IgD-negative memory B cell (primary cell): ENCODE measurements around the gene POLN. TPM values are rescaled to one million over a fixed set of nuclear protein-coding genes. Genes with fewer than 3 reads are reported as not detected.

Experiments used
- H3K27ac Mint-ChIP-seq, 3 donors: one replicate each; pipeline ENCODE4 v1.8.0; 2020 to 2022; ENCODE audit warnings: mild to moderate bottlenecking in 3 of 3, mixed read lengths in 3 of 3, moderate library complexity in 1 of 3
- H3K27me3 Mint-ChIP-seq: one replicate; pipeline ENCODE4 v1.8.0; 2021; ENCODE audit warnings: mixed read lengths
- H3K36me3 Mint-ChIP-seq: one replicate; pipeline ENCODE4 v1.8.0; 2020; ENCODE audit warnings: mild to moderate bottlenecking, mixed read lengths
- H3K4me1 Mint-ChIP-seq, 3 donors: one replicate each; pipeline ENCODE4 v1.8.0; 2020 to 2022; ENCODE audit warnings: mixed read lengths in 3 of 3, mild to moderate bottlenecking in 1 of 3
- H3K4me3 Mint-ChIP-seq, 4 donors: one replicate each; pipeline ENCODE4 v1.8.0; 2020 to 2022; ENCODE audit warnings: mild to moderate bottlenecking in 4 of 4, mixed read lengths in 4 of 4, moderate library complexity in 3 of 4
- H3K9me3 Mint-ChIP-seq, 3 donors: one replicate each; pipeline ENCODE4 v1.8.0; 2020 to 2021; ENCODE audit warnings: mixed read lengths in 3 of 3, mild to moderate bottlenecking in 1 of 3
- polyA plus RNA-seq: library from polyadenylated mRNA; unstranded; fragments of 300-500 nt; fragmentation: Illumina TruSeq; gene quantifications from one replicate; pipeline ENCODE4 v1.2.3, GENCODE V29; 2021

Gene POLN
- polyA plus RNA-seq, 1 donor from 2014 or later, result 0.09 TPM

DNA sequence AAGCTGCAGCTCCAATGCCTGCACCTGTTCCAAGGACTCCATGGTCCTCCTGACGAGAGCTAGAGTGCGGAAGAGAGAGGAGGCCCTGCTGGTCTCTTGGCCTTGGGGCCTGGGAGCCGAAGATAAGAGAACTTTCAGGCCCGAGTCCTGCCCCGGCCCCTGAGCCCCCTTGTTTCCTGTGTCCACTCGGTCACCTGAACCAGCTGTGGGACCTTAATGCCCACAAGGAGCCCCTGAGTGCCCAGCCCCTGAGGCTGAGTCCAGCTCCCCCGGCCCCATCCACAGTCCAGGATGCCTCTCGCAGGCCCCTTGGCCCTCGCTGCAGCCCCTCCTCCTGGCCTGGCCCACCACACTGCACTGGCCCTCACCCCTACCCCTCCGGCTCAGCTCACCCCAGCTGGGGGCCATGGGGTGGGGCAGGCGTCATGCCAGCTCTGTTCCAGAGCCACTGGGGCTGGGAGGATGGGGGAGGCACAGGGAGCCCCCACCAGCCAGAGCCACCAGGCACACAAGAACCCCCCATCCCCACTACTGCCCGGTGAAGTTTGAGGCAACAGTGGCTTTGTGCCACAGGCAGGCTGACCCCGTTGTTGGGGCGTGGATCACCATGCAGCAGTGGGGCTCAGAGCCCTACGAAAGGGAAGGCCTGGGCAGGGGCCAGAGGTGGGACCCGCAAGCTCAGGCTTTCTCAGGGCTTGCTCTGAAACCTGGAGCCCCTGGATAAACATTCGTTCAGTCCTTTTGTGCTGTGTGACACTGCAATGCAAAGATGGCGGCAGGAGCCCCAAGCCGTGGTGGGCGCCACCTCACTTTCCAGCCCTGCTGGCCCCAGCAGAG, 168.7 kb downstream of the POLN start:
- Mint-ChIP-seq H3K4me1 (no peaks in the 10 kb centered on the region), H3K9me3 (peaks cover 0 to 2% (median 0%) of the 10 kb centered on the region in 3 donors), H3K36me3 (no peaks in the 10 kb centered on the region), H3K27ac (no peak overlapping the region), H3K4me3 (no peak overlapping the region), H3K27me3 (no peaks in the 10 kb centered on the region)

DNA sequence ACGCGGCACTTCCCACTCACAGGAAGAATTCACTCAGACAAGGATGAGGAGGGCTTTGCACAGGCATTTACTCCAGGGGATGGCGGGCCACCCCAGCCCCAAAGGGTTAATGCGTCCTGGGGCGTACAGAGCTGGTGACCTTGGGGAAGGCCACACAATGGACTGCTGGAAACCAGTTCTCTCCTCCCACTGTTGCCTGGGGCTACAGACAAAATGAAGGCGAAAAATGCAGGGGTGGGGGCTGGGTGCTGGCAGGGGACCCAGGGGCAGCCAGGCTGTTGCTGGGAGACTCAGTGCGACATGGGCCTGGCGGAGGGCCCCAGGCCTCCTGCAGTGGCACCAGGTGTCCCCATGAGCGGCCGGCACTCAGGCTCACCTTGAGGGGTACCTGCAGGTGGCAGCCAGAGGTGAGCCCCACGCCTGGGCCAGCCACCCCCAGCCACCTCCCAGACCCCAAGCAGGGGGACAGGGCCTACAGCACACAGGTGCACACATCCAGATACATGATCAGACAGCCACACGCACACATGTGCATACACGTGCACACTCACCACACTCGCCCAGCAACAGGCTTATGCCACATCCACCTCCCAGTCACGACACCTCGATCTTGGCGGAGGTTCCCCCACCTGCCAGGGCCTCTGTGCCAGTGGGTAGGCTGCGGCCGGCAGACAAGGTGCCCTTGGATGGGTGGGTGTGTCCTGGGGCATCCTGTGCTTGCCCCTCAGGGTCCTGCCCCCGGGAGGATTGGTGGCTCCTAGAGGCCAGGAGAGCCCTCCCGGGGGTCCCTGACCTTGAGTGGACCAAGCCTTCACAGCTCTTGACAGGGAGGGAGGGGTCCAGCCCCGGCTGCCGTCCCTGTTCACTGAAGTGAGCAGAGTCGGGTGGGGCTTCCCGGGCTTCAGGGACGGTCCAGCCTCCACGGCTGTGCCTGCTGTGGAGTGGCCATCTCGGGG, 169.7 kb downstream of the POLN start:
- Mint-ChIP-seq H3K9me3 (peaks cover 0 to 2% (median 0%) of the 10 kb centered on the region in 3 donors), H3K4me3 (no peak overlapping the region), H3K27ac (no peak overlapping the region), H3K36me3 (no peaks in the 10 kb centered on the region), H3K27me3 (no peaks in the 10 kb centered on the region), H3K4me1 (no peaks in the 10 kb centered on the region)

DNA sequence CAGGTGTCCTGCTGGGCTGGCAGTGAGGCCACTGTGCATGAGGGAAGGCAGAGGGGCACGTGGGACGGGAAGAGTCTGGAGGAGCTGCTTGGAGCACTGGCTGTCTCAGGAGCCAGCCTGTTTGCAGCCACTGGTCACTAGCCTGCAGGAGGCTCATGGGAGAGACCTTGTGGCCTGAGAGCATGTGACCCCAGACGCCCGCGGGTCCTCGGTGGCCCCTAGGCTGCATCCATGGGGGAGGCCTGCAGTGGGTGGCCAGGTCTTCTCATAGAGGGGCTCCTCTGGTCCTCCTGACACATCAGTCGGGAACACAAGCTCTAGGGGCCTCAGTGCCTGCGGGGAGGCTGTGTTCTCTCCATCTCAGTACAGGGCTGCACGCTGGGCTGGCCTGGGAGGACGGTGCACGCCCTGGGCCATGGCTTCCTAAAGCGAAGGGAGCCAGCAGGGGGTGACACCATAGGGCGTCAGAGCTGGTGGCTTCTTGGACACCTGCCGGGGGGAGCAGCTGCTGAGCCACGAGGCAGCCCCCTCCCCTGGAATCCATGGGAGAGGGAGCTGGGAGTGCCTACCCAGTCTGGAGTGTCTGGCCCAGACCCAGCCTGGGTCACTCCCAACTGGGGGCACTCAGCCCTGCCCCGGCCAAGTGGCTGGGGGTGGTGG, 170.5 kb downstream of the POLN start:
- no peak overlapping the region for H3K27ac Mint-ChIP-seq

DNA sequence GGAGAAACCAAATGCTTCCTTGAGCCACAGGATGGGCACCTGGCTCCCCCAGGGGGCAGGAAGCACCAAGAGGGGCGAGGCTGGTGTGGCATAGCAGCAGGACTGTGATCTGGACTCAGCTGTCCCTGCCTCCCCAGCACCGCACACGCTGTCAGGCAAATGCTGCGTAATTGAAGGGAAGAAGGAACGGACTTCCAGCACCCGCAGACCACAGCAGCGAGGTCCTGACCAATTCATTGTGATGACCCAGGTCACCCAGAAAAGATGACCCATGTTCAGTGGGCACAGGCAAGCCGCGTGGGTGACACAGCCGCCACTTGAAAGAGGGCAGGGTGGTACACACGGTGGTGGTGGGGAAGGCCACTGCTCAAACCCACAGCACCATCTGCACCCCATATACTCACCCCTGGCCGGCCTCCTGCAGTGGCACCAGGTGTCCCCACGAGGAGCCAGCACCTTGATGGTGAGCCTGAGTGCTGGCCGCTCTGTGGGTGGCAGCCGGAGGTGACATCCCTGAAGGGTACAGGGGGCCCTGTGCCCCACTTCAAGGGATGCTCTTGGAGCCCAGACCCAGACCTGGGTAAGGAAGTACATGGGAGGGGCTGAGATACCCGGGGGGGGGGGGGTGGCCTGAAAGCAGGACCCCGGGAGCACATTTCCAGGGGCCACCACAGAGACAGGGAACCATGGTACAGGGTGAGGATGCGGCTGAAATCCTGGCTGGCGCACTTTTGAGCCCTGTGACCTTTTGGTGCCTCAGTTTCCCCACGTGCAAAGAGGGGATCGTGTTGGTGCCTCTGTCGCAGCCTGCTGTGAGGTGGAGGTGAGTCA, 171.3 kb downstream of the POLN start:
- no peak overlapping the region for H3K27ac Mint-ChIP-seq
- H3K36me3 Mint-ChIP-seq, result no peaks in the 10 kb centered on the region
- no peaks in the 10 kb centered on the region for H3K4me1 Mint-ChIP-seq

More for the DNA sequence above, 170.5 kb downstream of the POLN start:
- no peak overlapping the region for H3K4me3 Mint-ChIP-seq
- no peaks in the 10 kb centered on the region for H3K36me3 Mint-ChIP-seq
- no peaks in the 10 kb centered on the region for H3K4me1 Mint-ChIP-seq
- H3K9me3 Mint-ChIP-seq, result peaks cover 0 to 2% (median 0%) of the 10 kb centered on the region in 3 donors
- H3K27me3 Mint-ChIP-seq, result no peaks in the 10 kb centered on the region

DNA sequence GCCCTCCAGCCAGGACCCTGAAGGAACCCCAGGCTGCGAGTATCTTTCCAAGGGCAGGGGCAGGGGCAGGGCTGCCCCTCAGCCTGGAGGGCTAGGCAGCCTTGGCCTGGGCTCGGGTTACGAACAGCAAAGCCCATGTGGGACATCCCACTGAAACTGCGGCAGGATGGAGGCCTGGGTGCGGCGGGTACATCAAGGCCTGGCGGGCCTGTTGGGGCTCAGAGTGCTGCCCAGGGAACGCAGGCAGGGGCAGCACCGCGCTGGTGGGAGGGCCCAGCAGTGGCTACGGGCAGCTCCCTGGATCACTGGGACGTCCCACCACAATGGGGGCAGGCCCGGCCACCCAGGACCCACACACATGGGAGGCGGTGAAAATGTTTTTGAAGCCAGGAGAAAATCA, 171.9 kb downstream of the POLN start:
- Mint-ChIP-seq H3K27me3 (no peaks in the 10 kb centered on the region), H3K4me3 (no peak overlapping the region), H3K27ac (no peak overlapping the region), H3K4me1 (no peaks in the 10 kb centered on the region), H3K9me3 (peaks cover 0 to 2% (median 0%) of the 10 kb centered on the region in 3 donors), H3K36me3 (no peaks in the 10 kb centered on the region)

More for the DNA sequence above, 171.3 kb downstream of the POLN start:
- no peaks in the 10 kb centered on the region for H3K27me3 Mint-ChIP-seq
- H3K9me3 Mint-ChIP-seq, result peaks cover 0 to 2% (median 0%) of the 10 kb centered on the region in 3 donors
- no peak overlapping the region for H3K4me3 Mint-ChIP-seq

DNA sequence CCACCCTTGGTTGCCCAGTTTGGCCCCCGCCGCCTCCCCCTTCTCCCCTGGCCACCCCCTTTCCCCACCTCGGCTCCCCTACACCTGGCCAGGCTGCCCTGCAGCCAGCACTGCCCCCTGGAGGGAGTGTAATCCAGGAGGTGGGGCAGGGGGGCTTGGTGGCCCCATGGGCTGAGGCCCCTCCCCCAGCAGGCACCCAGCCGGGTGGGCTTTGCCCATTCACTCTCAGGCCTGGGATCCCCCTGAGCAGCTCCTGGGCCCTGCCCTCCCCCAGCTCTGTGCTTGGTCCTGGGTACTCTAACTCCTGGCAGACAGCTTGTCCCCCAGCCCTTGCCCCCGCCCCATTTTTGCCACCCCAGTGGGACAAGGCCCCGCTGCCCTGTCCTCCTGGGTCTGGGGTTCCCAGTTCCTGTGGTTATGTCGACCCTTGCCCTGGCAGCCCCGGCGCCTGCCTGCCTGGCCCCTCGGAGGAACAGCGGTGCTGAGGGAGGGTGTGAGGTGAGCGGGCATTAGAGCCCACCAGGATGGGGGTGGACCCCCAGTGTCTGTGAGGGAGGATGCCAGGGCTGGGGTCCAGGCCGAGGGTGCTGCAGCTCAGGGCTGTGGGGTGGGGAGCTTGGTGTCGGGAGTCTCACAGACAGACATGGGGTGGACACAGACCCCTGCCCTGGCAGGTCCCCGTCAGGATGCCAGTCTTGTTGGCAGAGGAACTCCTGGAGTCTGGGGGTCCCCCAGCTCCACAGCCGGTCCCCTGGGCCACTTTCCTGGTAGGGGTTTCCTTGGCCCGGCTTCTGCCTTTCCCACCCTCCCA, 172.6 kb downstream of the POLN start:
- no peaks in the 10 kb centered on the region for H3K27me3 Mint-ChIP-seq
- no peak overlapping the region for H3K27ac Mint-ChIP-seq
- peaks cover 0 to 2% (median 0%) of the 10 kb centered on the region in 3 donors for H3K9me3 Mint-ChIP-seq
- H3K4me3 Mint-ChIP-seq, result no peak overlapping the region
- no peaks in the 10 kb centered on the region for H3K36me3 Mint-ChIP-seq
- H3K4me1 Mint-ChIP-seq, result no peaks in the 10 kb centered on the region

DNA sequence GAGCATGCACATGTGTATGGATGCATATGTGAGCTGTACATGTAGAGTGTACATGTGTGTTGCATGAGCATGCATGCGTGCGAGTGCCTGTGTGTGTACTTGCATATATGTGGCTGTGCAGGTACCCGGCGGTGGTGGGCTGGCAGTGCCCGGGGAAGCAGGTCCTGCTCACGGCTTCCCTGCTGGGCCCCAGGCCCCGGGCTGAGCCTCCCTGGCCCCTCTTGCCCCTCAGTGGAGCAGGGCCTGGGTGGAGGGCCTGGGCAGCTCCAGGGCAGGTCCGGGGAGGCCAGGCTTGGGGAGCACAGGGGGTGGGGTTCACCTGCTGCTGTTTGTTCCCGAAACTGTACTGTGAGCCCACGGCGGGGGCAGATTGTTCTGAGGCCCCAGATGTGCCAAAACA, 173.4 kb downstream of the POLN start:
- H3K36me3 Mint-ChIP-seq, result no peaks in the 10 kb centered on the region
- peaks cover 0 to 2% (median 0%) of the 10 kb centered on the region in 3 donors for H3K9me3 Mint-ChIP-seq
- H3K27me3 Mint-ChIP-seq, result no peaks in the 10 kb centered on the region
- H3K4me3 Mint-ChIP-seq, result no peak overlapping the region
- no peak overlapping the region for H3K27ac Mint-ChIP-seq
- H3K4me1 Mint-ChIP-seq, result no peaks in the 10 kb centered on the region

DNA sequence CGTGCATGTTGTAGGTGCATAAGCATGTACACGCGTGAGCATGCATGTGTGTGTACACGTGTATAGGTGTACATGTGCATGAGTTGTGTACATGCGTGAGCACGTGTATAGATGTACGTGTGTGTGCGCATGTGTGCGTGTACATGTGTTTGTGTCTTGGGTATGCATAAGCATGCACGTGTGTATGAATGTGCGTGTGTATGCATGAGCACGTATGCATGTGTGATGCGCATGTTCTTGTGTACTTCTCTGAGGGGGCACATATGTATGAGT, 173.8 kb downstream of the POLN start:
- Mint-ChIP-seq H3K4me3 (no peak overlapping the region), H3K27ac (peak overlapping the region in 1 of 3 donors; percentile 23), H3K27me3 (no peaks in the 10 kb centered on the region), H3K4me1 (no peaks in the 10 kb centered on the region), H3K9me3 (peaks cover 0 to 2% (median 0%) of the 10 kb centered on the region in 3 donors), H3K36me3 (no peaks in the 10 kb centered on the region)

DNA sequence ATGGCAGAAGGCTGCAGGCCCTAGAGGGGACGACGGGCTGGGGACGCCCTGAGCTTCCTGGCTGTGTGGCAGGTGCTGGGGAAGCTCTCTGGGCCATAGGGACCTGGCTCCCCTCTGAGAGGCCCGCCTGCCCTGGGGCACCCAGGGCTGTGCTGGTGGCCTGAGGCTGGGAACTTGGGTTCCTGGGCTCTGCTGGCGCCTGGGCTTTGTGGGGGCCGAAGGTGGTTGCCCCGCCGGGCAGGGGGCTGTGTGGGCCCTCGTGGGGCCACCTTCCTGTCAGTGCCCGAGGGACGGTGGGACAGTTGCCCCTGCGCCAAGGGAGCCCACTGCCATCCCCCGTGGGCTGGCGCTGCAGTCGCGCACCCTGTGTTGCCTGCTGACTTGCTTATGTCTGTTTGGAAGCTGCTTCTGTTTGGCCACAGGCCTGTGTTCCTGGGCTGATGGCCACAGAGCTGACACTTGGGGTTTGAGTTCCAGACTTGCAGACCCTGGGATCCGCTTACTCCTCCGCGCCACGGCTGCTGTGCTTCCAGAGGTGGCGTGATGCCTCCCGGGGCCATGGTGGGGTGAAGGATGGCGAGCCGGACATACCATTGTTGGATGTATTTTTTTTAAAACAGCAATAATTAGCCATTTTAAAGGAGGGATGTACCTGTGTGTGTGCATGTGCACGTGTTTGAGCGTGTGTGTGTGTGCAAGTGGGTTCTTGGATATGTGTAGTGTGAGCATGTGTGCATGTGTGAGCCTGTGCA, 174.3 kb downstream of the POLN start:
- Mint-ChIP-seq H3K4me1 (no peaks in the 10 kb centered on the region), H3K4me3 (no peak overlapping the region), H3K27ac (no peak overlapping the region), H3K27me3 (no peaks in the 10 kb centered on the region), H3K9me3 (peaks cover 0 to 2% (median 0%) of the 10 kb centered on the region in 3 donors), H3K36me3 (no peaks in the 10 kb centered on the region)

DNA sequence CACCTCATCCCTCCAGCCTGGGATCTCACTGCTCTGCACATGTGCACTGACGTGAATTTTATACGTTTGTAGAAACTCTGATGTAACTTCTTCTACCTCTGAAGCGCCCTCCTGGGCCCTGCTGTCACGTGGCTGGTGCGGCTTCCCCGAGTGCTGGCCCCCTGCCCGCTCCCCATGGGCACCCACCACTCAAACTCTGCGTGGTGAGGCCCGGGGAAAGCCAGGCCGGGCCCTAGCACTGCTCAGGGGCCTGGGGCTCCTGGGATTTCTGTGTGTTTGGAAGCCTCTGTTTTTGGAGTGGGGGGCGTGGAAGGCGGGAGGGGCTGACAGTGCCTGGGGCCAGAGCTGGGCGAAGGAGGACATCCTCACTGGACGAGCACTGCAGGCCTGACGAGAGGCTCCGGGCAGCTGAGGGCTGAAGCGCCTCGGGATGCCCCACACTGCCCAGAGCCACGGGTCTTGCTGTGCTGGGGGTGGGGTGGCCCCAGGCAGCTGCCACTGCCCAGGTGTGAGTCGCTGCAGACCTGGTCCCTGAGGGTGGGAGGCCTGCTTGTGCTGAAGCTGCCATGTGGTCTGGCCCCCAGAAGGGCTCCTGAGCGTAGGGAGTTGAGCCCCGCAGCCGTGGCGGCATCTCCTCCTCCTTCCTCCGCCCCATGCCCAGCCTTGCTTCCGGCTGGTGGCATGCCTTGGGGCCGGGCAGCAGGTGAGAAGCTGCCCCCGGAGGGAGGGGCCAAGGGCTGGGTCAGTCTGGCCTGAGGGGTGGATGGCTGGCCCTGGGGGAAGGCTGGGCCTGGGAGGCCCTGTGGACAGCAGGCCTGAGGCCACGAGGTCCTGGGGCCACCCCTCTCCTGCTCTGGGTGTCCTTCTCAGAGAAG, 175.1 kb downstream of the POLN start:
- peaks cover 0 to 2% (median 0%) of the 10 kb centered on the region in 3 donors for H3K9me3 Mint-ChIP-seq
- peaks cover 0 to 1% (median 0%) of the 10 kb centered on the region in 3 donors for H3K4me1 Mint-ChIP-seq
- H3K36me3 Mint-ChIP-seq, result no peaks in the 10 kb centered on the region
- H3K4me3 Mint-ChIP-seq, result no peak overlapping the region
- no peaks in the 10 kb centered on the region for H3K27me3 Mint-ChIP-seq
- H3K27ac Mint-ChIP-seq, result no peak overlapping the region

DNA sequence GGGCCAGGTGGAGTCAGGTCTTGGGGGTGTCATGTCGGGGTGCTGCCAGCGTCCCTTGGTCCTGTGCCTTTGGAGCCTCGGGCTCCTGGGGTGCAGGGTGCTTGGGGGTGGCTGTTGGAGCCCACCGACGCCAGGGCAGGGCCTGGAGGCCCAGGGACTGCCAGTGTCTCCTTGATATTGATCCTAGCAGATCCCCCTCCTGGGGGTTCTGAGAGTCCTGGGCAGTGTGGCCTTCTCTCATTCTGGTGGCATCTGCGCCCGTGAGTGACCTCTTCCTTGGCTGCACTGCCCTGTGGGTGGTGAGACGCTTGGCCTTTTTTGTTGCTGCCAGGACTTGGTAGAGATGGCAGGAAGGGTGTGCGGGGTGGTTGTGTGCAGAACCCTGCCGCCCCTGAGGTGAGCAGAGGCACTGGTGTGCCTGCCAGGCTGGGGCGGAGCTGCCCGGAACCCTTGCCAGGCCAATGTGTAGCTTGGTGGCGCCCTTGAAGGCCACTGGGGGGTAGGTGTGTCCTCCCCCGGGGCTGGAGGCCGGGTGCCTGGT, 175.8 kb downstream of the POLN start:
- Mint-ChIP-seq H3K4me1 (peaks cover 0 to 1% (median 0%) of the 10 kb centered on the region in 3 donors), H3K36me3 (no peaks in the 10 kb centered on the region), H3K9me3 (peaks cover 0 to 2% (median 0%) of the 10 kb centered on the region in 3 donors), H3K4me3 (no peak overlapping the region), H3K27ac (peak overlapping the region in 1 of 3 donors; percentile 64), H3K27me3 (no peaks in the 10 kb centered on the region)
